ENCODE data around the gene KIZ.

DNA sequence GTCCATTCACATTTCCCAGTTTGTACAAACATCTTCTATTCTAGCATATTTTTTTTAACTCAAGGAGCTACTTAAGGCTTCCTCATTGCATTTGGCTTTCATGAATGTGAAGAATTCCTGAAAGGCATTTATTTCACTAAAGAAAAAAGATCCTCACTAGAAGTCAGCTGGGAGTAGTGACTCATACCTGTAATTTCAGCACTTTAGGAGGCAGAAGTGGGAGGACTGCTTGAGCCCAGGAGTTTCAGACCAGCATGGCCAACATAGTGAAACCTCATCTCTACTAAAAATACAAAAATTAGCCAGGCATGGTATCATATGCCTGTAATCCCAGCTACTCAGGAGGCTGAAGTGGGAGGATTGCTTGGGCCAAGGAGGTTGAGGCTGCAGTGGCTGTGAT is 146.4 kb downstream of the KIZ start:
- TF ChIP-seq, protein P1, sequence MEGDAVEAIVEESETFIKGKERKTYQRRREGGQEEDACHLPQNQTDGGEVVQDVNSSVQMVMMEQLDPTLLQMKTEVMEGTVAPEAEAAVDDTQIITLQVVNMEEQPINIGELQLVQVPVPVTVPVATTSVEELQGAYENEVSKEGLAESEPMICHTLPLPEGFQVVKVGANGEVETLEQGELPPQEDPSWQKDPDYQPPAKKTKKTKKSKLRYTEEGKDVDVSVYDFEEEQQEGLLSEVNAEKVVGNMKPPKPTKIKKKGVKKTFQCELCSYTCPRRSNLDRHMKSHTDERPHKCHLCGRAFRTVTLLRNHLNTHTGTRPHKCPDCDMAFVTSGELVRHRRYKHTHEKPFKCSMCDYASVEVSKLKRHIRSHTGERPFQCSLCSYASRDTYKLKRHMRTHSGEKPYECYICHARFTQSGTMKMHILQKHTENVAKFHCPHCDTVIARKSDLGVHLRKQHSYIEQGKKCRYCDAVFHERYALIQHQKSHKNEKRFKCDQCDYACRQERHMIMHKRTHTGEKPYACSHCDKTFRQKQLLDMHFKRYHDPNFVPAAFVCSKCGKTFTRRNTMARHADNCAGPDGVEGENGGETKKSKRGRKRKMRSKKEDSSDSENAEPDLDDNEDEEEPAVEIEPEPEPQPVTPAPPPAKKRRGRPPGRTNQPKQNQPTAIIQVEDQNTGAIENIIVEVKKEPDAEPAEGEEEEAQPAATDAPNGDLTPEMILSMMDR (IDR thresholded peaks at IDR 0.05 in 4 of 5, conservative IDR thresholded peaks at IDR 0.05 in 1 of 5): no peak
- no peak for TF ChIP-seq POLR2A (IDR thresholded peaks at IDR 0.05)
